ENCODE results near the gene H2AZ2. TPM values are rescaled to one million over a fixed set of nuclear protein-coding genes. Genes with fewer than 3 reads are reported as not detected.
"Not testable (repeated sequence)": the region's sequence is repeated elsewhere in the genome, so short reads cannot be mapped to it uniquely, and the experiment has no call there.

H2AZ2 gene
- total and polyA plus RNA-seq, 4 donors = 161 to 264 (median 210) TPM

DNA sequence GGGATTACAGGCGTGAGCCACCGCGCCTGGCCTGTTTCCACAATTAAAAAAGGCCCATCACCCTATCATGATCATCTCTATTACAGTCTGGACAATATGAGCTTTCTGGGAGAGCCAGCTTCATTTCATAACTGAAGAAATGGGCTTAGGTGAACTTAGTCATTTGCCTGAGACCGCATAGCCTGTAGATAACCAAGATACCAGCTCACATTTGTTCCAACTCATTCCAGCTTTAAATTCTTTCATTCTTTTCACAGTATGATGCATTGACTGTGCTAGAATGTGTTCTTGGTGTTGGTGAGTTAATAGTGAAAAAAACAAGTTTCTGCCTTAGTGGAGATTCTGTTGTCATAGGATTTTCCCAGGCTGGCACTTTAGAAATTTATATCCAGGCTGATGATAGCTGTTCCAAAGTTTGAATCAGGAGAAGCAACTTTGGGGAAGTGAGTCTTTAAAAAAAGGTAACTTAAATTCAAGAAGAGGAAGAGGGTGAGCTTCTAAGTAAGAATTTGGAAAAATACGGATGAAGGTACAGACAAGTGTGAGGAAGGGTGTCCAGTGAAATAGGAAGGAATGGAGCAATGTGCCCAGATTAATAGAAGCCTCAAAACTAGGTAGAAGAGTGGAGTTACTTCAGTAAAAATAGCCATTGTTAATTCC lies 2.1 kb upstream of the H2AZ2 start:
- Histone ChIP-seq H3K4me1 (ENCODE audit: control insufficient read depth, insufficient read depth, low read length) (peaks cover 11% of the 10 kb centered on the region), H3K4me3 (ENCODE audit: low read depth, low read length) (no peak overlapping the region), H3K27ac (ENCODE audit: low read depth, low read length) (no peak overlapping the region), H3K9me3 (ENCODE audit: control insufficient read depth, insufficient read depth, low read length) (no peaks in the 10 kb centered on the region), H3K36me3 (ENCODE audit: control insufficient read depth, insufficient read depth, low read length) (no peaks in the 10 kb centered on the region), H3K27me3 (ENCODE audit: control insufficient read depth, insufficient read depth, low read length) (no peaks in the 10 kb centered on the region)
- WGBS (ENCODE audit: insufficient coverage) = 68% methylated on average over 4 of the region's 5 CpGs
- DNase-seq (ENCODE audit: low read depth in 4 of 6, low spot score in 6 of 6) = no peak

DNA sequence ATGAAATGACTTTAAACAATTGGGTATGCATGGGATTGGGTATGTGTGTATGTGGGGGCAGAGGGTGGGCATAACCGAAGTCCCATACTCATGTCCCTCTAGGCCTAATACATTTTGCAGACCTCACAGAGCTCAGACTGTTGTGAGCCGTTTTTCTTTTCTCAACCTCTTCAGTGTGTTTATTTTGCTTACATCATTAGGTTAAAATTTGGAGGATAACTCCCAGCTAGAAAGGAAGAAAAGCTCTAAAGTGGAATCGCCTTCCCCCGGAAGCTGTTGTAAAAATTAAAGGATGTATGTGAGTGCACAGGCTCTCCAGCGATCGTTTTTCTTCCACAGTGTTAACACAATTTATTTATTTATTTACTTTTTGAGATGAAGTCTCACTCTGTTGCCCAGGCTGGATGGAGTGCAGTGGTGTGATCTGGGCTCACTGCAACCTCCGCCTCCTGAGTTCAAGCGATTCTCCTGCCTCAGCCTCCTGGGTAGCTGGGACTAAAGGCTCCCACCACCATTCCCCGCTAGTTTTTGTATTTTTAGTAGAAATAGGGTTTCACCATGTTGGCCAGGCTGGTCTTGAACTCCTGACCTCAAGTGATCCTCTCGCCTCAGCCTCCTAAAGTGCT lies 1.5 kb upstream of the H2AZ2 start:
- Histone ChIP-seq H3K36me3 (ENCODE audit: control insufficient read depth, insufficient read depth, low read length) (no peaks in the 10 kb centered on the region), H3K27ac (ENCODE audit: low read depth, low read length) (no peak overlapping the region), H3K4me3 (ENCODE audit: low read depth, low read length) (no peak overlapping the region), H3K4me1 (ENCODE audit: control insufficient read depth, insufficient read depth, low read length) (peaks cover 11% of the 10 kb centered on the region), H3K9me3 (ENCODE audit: control insufficient read depth, insufficient read depth, low read length) (no peaks in the 10 kb centered on the region), H3K27me3 (ENCODE audit: control insufficient read depth, insufficient read depth, low read length) (no peaks in the 10 kb centered on the region)
- no peak for DNase-seq (ENCODE audit: low read depth in 4 of 6, low spot score in 6 of 6)
- WGBS (ENCODE audit: insufficient coverage) = 96% methylated on average over 3 of the region's 10 CpGs

DNA sequence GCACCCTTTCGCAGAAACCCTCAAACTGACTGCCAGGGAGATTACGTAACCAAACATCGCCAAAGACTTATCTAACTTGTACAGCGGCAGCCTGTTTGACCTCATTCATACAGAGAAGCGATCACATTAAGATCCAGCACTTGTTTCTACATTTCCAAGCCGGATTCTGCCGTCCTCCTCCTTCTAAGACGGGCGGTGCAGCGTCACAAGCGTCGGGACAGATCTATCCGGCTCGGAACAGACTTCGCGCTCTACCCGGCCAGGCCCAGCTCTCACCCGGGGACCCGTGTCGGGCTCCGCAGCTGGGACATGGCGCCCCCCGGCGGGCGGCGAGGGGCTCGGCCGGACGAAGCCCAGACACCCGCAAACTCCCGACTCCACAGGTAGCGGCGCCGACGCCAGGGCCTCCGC lies 373 bp downstream of the H2AZ2 start:
- no peaks in the 10 kb centered on the region for H3K9me3 ChIP-seq (ENCODE audit: control insufficient read depth, insufficient read depth, low read length)
- peak; percentile 65 to 93 (median 72) for DNase-seq (ENCODE audit: low read depth in 4 of 6, low spot score in 6 of 6)
- peaks cover 11% of the 10 kb centered on the region for H3K4me1 ChIP-seq (ENCODE audit: control insufficient read depth, insufficient read depth, low read length)
- H3K4me3 ChIP-seq (ENCODE audit: low read depth, low read length) = peak overlapping the region; percentile 87
- H3K36me3 ChIP-seq (ENCODE audit: control insufficient read depth, insufficient read depth, low read length) = no peaks in the 10 kb centered on the region
- WGBS (ENCODE audit: insufficient coverage) = 0% methylated on average over 36 of the region's 36 CpGs
- H3K27me3 ChIP-seq (ENCODE audit: control insufficient read depth, insufficient read depth, low read length) = no peaks in the 10 kb centered on the region
- peak overlapping the region; percentile 96 for H3K27ac ChIP-seq (ENCODE audit: low read depth, low read length)

DNA sequence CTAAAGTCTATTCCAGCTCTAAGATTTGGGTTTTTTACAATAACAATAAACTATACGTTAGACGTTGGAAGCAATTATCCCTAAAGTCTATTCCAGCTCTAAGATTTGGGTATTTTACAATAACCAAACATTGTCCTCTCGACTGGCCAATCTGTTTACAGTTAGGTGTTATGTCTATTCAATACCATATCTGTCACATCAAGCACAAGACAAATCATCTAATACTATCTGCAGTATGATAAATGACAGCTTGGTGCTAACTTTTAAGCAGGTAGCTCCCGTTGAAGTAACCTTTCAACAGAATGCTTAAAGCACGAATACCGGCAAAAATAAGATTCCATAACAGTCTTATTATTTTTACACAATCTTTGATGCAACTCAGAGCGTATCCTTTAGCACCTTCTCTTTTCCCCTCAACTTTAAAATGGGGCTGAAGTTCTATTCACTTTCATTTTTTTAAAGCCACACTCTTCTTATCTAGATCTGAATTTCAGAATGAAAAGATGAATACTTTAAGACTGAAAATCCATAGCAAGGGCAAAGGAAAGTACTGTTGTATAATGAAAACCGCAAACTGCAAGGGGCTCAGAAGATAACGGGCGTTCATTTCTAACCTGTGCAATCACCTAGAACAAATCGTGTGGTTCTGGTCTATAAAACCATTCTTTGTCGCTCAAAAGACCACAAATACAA lies 925 bp downstream of the H2AZ2 start:
- no peak for DNase-seq (ENCODE audit: low read depth in 4 of 6, low spot score in 6 of 6)
- Histone ChIP-seq H3K27ac (ENCODE audit: low read depth, low read length) (peak overlapping the region; percentile 96), H3K4me1 (ENCODE audit: control insufficient read depth, insufficient read depth, low read length) (peaks cover 11% of the 10 kb centered on the region), H3K36me3 (ENCODE audit: control insufficient read depth, insufficient read depth, low read length) (no peaks in the 10 kb centered on the region), H3K4me3 (ENCODE audit: low read depth, low read length) (peak overlapping the region; percentile 87), H3K27me3 (ENCODE audit: control insufficient read depth, insufficient read depth, low read length) (no peaks in the 10 kb centered on the region), H3K9me3 (ENCODE audit: control insufficient read depth, insufficient read depth, low read length) (no peaks in the 10 kb centered on the region)
- WGBS (ENCODE audit: insufficient coverage) = 0% methylated on average over 8 of the region's 12 CpGs

DNA sequence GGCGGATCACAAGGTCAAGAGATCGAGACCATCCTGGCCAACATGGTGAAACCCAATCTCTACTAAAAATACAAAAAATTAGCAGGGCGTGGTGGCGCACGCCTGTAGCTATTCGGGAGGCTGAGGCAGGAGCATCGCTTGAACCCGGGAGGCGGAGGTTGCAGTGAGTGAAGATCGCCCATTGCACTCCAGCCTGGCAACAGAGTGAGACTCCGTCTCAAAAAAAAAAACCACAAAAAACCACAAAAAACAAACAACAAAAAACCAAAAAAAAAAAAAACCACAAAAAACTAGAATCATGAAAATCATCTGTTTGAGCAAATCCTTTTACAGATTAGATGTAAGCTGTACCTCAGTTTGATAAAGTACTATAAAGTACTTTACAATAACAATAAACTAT lies 1.5 kb downstream of the H2AZ2 start:
- not testable (repeated sequence) for H3K36me3 ChIP-seq (ENCODE audit: control insufficient read depth, insufficient read depth, low read length)
- H3K4me1 ChIP-seq (ENCODE audit: control insufficient read depth, insufficient read depth, low read length) = peaks cover 11% of the 10 kb centered on the region
- WGBS (ENCODE audit: insufficient coverage) = 64% methylated on average over 3 of the region's 11 CpGs

DNA sequence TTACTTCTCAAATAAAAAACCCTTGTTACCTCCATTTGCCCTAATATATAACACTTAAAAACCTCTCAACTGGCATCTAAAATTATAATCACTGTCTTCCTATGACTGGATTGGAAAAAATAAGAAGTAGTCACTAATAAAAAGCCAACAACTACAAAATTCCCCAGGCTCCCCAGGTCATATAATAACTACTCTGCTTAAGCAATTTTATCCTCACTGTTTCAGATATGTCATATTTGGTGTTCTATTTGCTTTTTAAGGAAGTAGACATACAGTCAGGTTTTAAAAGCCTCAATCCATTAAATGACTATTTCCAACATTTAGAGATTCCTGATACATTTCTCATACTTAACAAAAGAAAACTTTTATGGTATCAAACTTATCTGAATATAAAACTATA lies 2.4 kb downstream of the H2AZ2 start:
- H3K9me3 ChIP-seq (ENCODE audit: control insufficient read depth, insufficient read depth, low read length) = no peaks in the 10 kb centered on the region
- no peak for DNase-seq (ENCODE audit: low read depth in 4 of 6, low spot score in 6 of 6)
- no peaks in the 10 kb centered on the region for H3K27me3 ChIP-seq (ENCODE audit: control insufficient read depth, insufficient read depth, low read length)
- no peak overlapping the region for H3K27ac ChIP-seq (ENCODE audit: low read depth, low read length)
- H3K36me3 ChIP-seq (ENCODE audit: control insufficient read depth, insufficient read depth, low read length) = peaks cover 9% of the 10 kb centered on the region
- H3K4me3 ChIP-seq (ENCODE audit: low read depth, low read length) = no peak overlapping the region
- H3K4me1 ChIP-seq (ENCODE audit: control insufficient read depth, insufficient read depth, low read length) = peaks cover 11% of the 10 kb centered on the region

More for the DNA sequence above, 1.5 kb downstream of the H2AZ2 start:
- Histone ChIP-seq H3K4me3 (ENCODE audit: low read depth, low read length) (peak overlapping the region; percentile 87), H3K27ac (ENCODE audit: low read depth, low read length) (peak overlapping the region; percentile 96)
- not testable (repeated sequence) for DNase-seq (ENCODE audit: low read depth in 4 of 6, low spot score in 6 of 6); H3K9me3 ChIP-seq (ENCODE audit: control insufficient read depth, insufficient read depth, low read length); H3K27me3 ChIP-seq (ENCODE audit: control insufficient read depth, insufficient read depth, low read length)

DNA sequence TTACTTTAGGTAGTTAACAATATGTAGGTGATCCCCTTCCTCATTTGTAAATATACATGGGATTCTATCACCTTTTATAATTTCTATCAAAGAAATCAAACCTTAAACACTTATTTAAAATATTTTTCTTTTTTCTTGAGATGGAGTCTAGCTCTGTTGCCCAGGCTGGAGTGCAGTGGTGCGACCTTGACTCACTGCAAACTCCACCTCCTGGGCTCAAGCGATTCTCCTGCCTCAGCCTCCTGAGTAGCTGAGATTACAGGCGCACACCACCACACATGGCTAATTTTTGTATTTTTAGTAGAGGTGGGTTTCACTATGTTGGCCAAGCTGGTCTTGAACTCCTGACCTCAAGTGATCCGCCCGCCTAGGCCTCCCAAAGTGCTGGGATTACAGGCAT lies 4.4 kb downstream of the H2AZ2 start:
- H3K27me3 ChIP-seq (ENCODE audit: control insufficient read depth, insufficient read depth, low read length); H3K4me1 ChIP-seq (ENCODE audit: control insufficient read depth, insufficient read depth, low read length); H3K9me3 ChIP-seq (ENCODE audit: control insufficient read depth, insufficient read depth, low read length); DNase-seq (ENCODE audit: low read depth in 4 of 6, low spot score in 6 of 6); H3K27ac ChIP-seq (ENCODE audit: low read depth, low read length); H3K4me3 ChIP-seq (ENCODE audit: low read depth, low read length): not testable (repeated sequence)
- H3K36me3 ChIP-seq (ENCODE audit: control insufficient read depth, insufficient read depth, low read length) = peaks cover 25% of the 10 kb centered on the region
- 100% methylated on average over 1 of the region's 5 CpGs for WGBS (ENCODE audit: insufficient coverage)

DNA sequence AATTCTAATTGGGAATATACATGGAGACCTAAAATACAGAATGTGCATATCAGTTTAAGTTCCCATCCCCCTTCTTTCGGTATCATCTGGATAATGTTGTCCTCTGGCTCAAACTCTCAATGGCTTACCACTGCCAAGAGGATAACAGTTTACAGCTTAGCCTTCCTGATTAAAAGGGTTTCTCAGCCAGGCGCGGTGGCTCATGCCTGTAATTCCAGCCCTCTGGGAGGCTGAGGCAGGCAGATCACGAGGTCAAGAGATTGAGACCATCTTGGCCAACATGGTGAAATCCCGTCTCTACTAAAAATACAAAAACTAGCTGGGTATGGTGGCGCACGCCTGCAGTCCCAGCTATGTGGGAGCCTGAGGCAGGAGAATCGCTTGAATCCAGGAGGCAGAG lies 5.2 kb downstream of the H2AZ2 start:
- H3K4me3 ChIP-seq (ENCODE audit: low read depth, low read length); H3K9me3 ChIP-seq (ENCODE audit: control insufficient read depth, insufficient read depth, low read length); H3K4me1 ChIP-seq (ENCODE audit: control insufficient read depth, insufficient read depth, low read length); H3K27me3 ChIP-seq (ENCODE audit: control insufficient read depth, insufficient read depth, low read length); DNase-seq (ENCODE audit: low read depth in 4 of 6, low spot score in 6 of 6); H3K27ac ChIP-seq (ENCODE audit: low read depth, low read length): not testable (repeated sequence)
- WGBS (ENCODE audit: insufficient coverage) = 94% methylated on average over 3 of the region's 8 CpGs
- H3K36me3 ChIP-seq (ENCODE audit: control insufficient read depth, insufficient read depth, low read length) = peaks cover 33% of the 10 kb centered on the region

DNA sequence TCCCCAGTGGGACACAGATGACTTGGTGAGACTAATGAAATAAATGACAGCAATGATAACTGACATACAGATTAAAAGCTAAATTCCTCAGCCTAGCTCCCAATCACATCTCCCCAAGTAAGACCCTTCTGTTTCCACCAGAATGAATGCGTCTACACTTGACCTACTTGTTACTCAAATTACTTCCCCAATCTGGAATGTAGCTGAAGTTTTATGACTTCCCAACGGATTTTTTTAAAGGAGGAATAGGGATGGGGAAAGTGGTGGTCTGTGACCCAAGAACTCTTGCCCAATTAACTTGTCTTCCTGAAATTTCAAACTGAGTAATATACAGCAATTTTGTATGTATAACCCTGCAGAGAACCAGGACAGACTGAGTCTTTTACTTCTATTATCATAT lies 9.1 kb downstream of the H2AZ2 start:
- Histone ChIP-seq H3K36me3 (ENCODE audit: control insufficient read depth, insufficient read depth, low read length) (peaks cover 42% of the 10 kb centered on the region), H3K4me1 (ENCODE audit: control insufficient read depth, insufficient read depth, low read length) (no peaks in the 10 kb centered on the region), H3K27ac (ENCODE audit: low read depth, low read length) (no peak overlapping the region), H3K27me3 (ENCODE audit: control insufficient read depth, insufficient read depth, low read length) (no peaks in the 10 kb centered on the region), H3K4me3 (ENCODE audit: low read depth, low read length) (no peak overlapping the region), H3K9me3 (ENCODE audit: control insufficient read depth, insufficient read depth, low read length) (no peaks in the 10 kb centered on the region)
- no CpG with 5 or more reads among the region's 2 CpGs for WGBS (ENCODE audit: insufficient coverage)
- DNase-seq (ENCODE audit: low read depth in 4 of 6, low spot score in 6 of 6) = no peak

DNA sequence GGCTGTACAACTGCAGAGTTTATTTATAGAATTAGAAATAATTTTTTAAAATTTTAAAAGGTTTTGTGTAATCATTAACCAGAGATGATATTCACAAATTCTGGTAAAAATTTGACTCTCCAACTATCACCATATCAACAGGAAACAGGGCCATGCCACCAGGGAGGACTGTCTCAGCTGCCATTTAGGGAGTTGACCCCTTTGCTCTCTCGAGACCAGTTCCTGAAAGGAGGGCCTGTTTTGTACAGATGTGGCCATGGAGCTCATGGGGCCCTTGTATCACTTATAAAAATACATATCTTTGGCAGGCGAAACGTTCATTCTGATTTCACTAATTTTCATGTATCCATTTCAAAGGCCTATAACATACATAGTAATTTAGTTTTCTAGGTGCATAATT lies 20.3 kb downstream of the H2AZ2 start:
- WGBS (ENCODE audit: insufficient coverage) = no CpG with 5 or more reads among the region's 3 CpGs

More for the DNA sequence above, 20.3 kb downstream of the H2AZ2 start:
- Histone ChIP-seq H3K4me1 (ENCODE audit: control insufficient read depth, insufficient read depth, low read length) (no peaks in the 10 kb centered on the region), H3K27me3 (ENCODE audit: control insufficient read depth, insufficient read depth, low read length) (no peaks in the 10 kb centered on the region), H3K4me3 (ENCODE audit: low read depth, low read length) (no peak overlapping the region), H3K27ac (ENCODE audit: low read depth, low read length) (no peak overlapping the region), H3K36me3 (ENCODE audit: control insufficient read depth, insufficient read depth, low read length) (peaks cover 20% of the 10 kb centered on the region), H3K9me3 (ENCODE audit: control insufficient read depth, insufficient read depth, low read length) (no peaks in the 10 kb centered on the region)
- DNase-seq (ENCODE audit: low read depth in 4 of 6, low spot score in 6 of 6) = no peak
